Sciatic nerve (tissue), 2 donors: ENCODE data around the gene NABP2. TPM values are rescaled to one million over a fixed set of nuclear protein-coding genes. Genes with fewer than 3 reads are reported as not detected.

Experiments used
- ATAC-seq: fragments of 200-7000 bp; cut with Tn5 transposase; one replicate; pipeline ENCODE4 v1.9.1; 2020; ENCODE audit warnings: mild to moderate bottlenecking, moderate library complexity
- DNase-seq: peaks from one replicate; pipeline ENCODE4 v3.0.0-alpha.2; 2020; ENCODE audit warnings: low spot score
- intact Hi-C: fragments of 100-400 bp; cut with DNase I; formaldehyde crosslinking; loops from one replicate; pipeline ENCODE4 v1.14.2; 2022
- total RNA-seq: library from RNA; stranded (reverse); fragmentation: NEBNext Ultra II Directional; extraction: Animal tissue kit (Norgen Biotek cat#: 25700); gene quantifications from one replicate; pipeline ENCODE4 v1.2.1, GENCODE V29; 2021
- donor health status: DM: no; HTN: no; CAD: no.
- donor health status: DM: no; HTN: no; CAD: no.

Gene NABP2
- total RNA-seq, 1 donor from 2014 or later, result 18.5 TPM

DNA sequence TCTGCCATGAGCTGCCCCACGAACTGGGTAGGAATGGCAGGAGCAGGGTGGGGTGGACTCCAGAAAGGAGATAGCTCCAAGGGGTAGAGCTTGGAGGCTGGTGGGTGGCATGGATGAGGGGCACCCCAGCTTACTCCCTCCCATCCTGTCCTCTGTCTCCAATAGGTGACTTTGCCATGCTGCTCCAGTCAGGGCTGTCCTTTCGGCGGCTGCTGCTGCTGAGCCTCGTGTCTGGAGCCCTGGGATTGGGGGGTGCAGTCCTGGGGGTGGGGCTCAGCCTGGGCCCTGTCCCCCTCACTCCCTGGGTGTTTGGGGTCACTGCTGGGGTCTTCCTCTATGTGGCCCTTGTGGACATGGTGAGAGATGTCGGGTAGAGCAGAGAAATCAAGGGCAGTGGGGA is 12.8 kb downstream of the NABP2 start:
- ATAC-seq (peak; percentile 40), DNase-seq (no peak)
- intact Hi-C loops, result no loop called here

DNA sequence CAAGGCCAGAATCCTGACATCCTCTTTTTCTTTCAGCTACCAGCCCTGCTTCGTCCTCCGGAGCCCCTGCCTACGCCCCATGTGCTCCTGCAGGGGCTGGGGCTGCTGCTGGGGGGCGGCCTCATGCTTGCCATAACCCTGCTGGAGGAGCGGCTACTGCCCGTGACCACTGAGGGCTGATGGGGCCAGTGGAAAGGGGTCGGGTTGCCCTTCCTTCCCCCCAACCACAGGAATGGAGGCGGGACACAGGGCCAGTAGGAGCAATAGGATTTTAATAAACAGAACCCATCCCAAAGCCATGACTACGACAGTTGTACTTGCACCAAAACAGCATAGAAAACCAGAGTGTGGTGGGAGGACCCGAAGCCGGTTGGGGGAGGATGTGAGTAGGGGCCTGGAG is 13.4 kb downstream of the NABP2 start:
- peak; percentile 32 for ATAC-seq
- DNase-seq, result no peak
- intact Hi-C loops, result no loop called here

DNA sequence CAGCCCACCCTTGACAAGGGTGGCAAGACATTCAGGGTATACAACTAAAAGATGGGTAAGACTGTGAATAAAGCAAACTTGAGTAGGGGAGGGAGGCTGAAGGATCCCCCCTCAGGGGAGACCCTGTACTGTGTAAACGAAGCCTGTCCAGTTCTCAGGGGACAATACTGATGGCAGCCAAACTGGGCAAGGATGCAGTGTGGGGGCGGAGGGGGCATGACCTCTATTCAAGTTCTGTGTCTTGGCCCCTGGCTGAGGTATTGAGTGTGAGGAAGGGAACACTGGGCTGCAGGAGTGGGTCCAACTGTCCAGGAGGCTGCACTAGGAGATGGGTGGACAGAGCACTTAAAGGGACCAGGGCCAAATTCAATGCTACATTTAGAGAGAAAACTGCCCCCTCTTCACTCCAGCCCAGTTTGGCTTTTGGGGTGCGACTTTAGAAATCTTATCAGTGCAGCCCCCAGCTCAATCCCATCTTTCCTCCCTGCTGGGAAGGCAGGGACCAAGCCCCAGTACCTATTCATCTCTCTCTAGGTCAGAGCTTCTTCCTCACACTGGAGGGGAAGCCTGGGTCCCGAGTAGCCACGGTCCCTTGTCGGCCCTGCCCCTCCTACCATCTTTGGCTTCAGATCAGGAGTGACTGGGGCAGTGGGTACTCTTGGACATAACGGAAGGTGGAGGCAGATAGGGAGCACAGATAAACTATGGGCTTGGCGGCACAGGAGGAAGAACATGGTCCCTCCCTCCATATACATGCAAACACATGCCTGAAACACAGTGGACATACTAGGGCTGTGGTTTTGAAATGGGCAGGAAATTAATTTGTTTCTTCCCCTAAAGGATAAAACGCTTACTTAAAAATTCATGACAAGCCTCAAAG is 17.5 kb downstream of the NABP2 start:
- DNase-seq (no peak), ATAC-seq (no peak)
- intact Hi-C loops, result no loop called here

DNA sequence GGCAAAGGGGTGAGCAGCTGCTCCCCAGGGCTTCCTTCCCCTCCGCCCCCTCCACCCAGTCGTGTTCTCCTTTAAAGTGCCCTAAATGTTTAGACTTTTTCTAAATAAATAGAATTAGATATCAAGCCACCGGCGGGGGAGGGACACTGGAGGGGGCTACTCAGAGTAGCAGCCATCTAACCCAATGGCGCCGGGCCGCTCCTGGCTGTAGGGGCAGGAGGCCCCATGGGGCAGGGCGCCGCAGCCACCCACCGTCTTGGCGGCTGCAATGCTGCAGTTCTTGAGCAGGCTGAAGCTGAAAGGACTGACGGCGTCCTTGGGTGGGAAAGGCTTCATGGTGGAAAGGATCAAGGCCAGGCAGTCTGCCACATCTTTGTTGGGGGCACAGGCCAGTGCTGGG is 18.8 kb downstream of the NABP2 start:
- intact Hi-C loops, result no loop called here
- DNase-seq, result no peak
- ATAC-seq, result no peak

DNA sequence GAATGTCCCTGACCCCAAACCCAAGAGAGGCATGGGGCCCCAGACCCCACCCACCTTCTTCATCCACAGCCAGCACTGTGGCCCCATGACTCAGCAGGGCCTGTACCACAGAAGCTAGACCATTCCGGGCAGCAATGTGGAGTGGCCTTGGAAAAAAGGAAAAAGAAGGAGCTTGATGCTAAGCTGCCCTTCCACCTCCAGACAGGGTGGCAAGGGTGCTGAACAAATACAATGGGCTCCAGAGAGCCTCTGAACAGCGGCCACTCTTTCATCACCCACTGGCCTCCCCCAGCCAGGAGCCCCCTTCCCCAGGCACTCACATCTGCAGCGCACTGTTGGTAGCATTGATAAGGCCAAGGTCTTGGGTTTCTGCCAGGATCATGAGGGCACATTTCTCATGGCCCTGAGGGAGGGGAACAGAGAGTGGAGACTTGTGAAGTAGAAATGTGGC is 19.6 kb downstream of the NABP2 start:
- ATAC-seq (no peak), DNase-seq (no peak)
- intact Hi-C loops, result no loop called here

DNA sequence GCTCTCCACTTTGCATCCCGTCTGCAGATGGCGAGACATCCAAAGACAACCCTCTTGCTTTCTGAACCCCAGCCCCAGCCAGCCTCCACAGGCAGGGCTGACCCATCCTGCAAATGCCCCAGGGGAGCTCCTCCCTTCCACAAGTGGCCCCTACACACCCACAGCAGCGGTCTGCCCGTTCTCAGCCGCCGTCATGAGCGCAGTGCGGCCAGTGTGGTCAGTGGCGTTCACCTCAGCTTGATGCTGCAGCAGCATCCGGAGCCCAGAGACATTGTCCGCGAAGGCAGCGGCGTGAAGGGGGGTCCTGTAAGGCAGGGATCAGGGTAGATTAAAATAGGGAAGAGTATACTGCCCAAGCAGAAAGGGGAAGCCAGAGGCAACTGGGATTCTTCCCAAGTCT is 20.4 kb downstream of the NABP2 start:
- no peak for ATAC-seq
- DNase-seq, result no peak
- intact Hi-C loops, result no loop called here

DNA sequence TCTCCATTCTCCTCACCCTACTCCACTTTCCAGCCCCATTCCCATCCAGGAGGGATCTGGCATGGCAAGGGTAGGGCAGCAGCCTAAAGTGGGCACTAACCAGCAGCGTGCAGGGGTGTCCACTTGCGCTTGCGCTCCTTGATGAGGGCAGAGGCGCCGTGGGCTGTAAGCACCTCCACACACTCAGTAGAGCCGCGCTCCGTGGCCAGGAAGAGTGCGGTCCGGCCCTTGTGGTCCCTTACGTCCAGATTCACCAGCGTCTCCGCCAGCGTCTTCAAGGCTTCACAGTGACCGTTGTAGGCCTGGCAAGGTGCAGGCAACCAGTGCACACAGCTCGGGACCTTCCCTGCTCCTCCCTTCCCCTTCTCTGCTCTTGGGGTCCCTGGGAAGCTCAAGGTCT is 23.8 kb downstream of the NABP2 start:
- intact Hi-C loops, result no loop called here
- ATAC-seq, result no peak
- DNase-seq, result no peak

DNA sequence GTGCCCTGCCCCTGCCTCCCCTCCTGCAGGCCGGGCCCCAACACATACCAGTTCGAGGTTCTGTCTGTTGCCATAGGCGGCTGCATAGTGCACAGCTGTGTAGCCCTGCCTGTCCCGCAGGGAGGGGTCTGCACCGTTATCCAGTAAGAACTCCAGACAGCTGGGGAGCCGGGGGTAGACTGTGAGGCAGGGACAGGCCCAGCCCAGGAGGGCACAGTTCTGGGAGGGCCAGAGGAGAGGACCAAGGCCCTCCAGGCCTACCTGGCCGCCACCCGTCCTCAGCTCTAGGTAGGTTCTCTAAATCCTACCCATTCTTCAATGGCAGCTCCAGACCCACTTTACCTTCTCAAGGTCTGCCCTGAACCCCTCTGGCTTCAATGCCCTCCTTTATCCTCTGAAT is 24.6 kb downstream of the NABP2 start:
- intact Hi-C loops, result no loop called here

DNA sequence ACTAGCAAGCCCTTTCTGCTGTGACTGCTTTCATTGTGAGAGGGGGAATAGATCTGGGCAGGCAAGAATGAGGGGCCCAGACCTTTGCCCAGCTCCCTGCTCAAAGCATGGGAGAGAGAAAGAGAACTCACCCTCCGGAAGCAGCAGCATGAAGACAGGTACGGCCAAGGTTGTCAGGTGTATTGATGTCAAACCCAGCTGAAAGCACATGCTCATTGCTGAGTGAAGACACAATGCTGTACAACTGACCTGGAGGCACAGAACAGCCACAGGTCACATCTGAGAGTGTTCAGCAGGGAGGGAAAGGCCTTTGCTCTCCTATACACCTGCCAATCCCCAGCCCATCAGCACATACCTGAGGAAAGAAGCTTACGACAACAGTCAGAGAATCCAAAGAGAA is 28.5 kb downstream of the NABP2 start:
- DNase-seq (no peak), ATAC-seq (no peak)
- intact Hi-C loops, result no loop called here

More for the DNA sequence above, 24.6 kb downstream of the NABP2 start:
- ATAC-seq (no peak), DNase-seq (no peak)

DNA sequence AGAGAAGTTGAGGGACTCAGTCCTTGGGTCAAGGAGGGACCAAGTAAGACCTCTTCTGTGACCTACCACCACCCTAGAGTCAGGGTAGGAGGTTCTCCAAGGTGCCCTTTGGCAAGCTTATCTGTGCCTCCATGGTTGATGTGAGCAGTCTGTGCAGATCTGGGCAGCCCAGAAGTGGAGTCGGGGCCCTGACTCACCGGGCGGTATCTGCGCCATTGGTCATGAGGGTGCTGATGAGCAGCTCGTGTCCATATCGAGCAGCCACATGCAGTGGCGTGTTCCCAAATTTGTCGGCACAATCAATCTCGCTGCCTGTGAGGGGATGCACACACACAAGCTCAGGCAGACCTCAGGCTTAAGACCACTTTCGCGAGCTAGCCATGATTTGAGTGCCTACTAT is 28.9 kb downstream of the NABP2 start:
- ATAC-seq (no peak), DNase-seq (no peak)
- intact Hi-C loops, result no loop called here

DNA sequence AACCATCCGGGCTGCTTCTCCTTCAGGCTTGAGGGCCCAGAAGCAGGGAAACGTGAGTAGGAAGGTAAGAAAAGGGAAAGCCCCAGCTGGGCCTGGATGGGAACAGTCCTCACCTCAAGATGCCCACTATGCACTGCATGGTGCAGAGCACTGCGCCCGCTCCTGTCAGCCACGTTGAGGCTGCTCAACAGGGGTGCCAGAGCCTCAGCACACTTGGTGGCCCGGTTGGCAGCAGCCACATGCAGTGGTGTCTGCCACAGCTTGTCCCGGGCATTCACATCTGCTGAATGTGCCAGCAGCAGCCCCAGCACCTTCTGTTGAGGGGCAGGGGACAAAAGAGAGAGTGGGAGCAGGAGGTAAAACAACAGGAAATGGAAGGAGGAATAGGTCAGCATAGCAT is 31.5 kb downstream of the NABP2 start:
- ATAC-seq, result no peak
- intact Hi-C loops, result no loop called here

DNA sequence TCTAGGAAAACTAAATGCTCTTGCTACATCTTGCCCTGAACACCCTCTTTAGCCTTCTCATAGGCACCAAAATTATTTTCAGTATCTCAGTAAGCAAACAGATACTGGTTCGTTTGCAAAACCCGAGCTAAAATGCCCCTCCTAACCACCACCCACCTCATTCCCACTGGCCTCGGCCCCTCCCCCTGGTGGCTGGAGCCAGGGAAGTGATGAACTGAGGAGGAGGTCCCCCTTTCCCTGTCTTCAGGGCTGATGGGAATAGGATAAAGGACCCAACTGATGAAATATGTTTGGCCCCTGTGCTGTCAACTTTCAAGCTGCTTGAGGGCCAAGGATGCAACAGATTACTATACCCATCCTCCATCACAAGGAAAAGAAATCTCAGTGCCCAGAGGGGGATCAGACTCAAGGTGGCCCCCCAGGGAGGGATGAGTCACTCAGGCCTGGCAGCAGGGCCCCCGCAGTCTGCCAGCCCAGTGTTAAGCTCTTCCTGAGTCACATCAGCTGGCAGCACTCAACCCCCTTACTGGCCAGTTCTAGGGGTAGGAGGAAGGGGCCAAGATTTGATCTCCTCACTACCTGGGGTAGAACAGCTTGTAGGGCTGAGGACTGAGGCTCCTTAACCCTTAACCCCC is 32.3 kb downstream of the NABP2 start:
- intact Hi-C loops, result no loop called here
- ATAC-seq (no peak), DNase-seq (no peak)

More for the DNA sequence above, 31.5 kb downstream of the NABP2 start:
- DNase-seq, result no peak

DNA sequence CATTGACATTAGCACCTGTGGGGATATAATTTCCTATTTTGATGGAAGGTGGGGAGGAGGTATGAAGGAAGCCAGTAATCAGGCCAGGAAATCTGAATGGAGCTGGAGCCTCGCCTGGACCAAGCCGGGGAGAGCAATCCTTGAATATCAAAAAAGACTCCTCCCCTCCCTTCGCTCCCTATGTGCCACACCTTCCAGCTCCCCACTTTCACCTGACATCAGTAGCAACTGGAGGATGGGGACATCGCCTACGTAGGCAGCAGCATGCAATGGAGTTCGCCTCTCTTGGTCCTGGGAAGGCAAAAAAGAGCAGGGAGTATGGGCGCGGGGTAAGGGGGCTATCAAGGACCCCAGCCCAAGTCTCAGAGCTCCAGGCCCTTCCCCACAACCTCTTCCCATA is 32.9 kb downstream of the NABP2 start:
- intact Hi-C loops, result no loop called here
- DNase-seq (no peak), ATAC-seq (no peak)

DNA sequence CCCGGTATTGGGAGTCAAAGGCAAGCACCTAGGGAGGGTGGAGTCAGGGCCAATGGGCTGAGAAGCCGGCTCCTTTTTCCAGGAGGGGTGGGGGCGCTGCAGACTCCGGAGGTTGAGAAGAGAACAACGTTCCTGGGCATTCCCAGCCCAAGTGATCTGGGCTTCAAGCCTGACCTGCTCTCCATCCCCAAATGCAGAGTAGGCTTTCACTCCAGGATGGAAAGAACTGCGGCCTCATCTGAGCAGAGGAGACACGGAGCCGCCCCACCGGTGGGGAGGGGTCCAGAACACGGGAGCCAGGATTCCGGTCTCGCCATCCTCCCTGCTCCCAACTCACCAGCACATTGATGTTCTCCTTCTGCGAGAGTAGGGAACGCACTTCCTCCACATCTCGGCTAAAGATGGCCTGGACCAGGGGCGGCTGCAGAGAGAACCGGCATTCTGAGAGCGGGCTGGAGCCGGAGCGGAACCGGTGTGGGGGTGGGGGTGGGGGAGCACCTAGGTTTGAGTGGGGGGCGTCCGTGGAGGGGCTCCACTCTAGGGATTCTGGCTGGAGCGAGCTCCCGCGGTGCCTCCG is 33.4 kb downstream of the NABP2 start:
- intact Hi-C loops, result no loop called here
- no peak for ATAC-seq
- no peak for DNase-seq

DNA sequence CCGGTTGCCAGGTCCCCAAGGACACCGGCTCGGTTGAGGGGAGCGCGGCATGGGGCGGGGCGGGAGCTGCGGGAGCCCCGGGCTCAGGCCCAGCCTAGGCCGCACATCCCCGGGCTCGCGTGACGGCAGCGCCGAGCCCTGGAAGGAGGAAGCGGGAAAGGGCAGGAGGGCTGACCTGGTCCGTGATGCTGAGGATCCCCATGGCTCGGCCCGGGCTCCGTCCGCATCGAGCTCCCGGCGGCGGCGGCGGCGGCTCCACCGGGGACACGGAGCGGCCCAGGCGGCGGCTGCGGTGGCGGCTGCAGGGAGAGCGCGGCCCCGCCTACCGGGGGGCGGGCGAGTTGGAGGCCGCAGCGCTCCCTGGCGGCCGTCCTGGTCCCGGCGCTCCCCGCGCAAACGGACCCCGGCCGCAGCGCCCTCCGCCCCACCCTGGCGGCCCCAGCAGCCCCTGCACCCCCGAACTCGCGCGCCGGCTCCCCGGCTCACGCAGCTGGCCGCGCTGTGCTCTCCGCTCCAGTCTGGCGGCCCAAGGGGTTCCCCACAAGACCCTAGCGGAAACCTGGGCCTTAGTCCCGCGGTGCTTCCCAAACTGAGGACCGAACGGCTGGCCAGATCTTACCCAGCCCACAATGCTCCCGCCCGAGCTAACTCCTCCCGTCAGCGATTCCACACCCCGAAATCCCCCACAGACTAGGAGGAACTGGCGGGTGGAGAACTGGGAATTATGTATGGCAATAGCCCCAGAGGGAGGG is 34.1 kb downstream of the NABP2 start, which contains the start of gene ANKRD52:
Gene ANKRD52, minus strand, starts transcription at position 317 of the 752 bp plus-strand sequence. Its CDS starts 115 bp downstream, at position 202.
- DNase-seq (peak; percentile 86), ATAC-seq (peak; percentile 87)
- intact Hi-C loops, result no loop called here

DNA sequence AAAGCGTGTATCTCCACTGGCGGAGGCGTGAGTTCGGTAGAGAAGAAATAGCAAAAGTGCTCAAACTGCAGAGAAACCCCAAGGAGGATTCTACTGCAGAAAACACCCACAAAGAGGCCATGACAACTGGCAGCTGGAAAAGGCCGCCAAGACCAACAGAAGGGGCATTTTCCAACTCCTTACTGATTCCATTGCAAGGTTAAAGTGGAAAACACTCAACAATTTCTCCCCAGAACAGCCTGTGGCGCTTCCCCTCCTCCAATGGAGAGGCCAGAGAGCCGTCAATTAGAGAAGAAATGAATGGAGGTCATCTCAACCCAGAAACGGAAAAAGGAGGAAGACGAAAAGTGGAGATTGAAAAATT is 34.7 kb downstream of the NABP2 start:
- DNase-seq, result no peak
- intact Hi-C loops, result no loop called here
- ATAC-seq, result no peak

DNA sequence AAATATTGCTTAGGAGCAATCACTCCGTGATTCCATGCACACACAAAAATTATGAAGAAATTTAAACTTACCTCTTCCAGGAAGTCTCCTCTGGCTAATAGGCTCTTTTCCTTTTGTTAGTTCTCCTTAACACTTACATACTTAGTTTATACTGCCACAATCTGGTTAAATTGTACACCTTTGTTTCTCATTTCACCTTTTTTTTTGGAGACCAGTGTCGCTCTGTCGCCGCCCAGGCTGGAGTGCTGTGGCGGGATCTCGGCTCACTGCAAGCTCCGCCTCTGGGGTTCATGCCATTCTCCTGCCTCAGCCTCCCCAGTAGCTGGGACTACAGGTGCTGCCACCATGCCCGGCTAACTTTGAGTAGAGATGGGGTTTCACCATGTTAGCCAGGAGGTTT is 36.2 kb downstream of the NABP2 start:
- DNase-seq, result no peak
- ATAC-seq, result no peak
- intact Hi-C loops, result no loop called here

DNA sequence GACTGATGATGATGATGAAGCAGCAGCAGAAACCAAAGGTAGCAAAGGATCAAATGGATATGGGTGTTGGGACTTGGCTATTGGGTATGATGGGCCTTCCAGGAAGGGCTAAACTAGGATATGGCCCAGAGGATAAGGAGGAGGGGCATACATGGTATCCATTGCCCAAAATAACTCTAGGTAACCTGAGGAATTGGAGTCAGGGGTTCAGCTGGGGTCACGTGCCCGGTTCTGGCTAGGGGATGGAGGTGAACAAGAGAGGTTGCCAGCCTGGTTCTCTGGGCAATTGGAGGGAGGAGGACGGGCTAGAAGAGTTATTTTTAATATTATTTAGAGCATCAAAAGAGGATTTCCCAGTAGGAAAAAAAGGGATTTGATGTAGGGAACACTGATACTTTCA is 36.8 kb downstream of the NABP2 start:
- no peak for DNase-seq
- intact Hi-C loops, result no loop called here

DNA sequence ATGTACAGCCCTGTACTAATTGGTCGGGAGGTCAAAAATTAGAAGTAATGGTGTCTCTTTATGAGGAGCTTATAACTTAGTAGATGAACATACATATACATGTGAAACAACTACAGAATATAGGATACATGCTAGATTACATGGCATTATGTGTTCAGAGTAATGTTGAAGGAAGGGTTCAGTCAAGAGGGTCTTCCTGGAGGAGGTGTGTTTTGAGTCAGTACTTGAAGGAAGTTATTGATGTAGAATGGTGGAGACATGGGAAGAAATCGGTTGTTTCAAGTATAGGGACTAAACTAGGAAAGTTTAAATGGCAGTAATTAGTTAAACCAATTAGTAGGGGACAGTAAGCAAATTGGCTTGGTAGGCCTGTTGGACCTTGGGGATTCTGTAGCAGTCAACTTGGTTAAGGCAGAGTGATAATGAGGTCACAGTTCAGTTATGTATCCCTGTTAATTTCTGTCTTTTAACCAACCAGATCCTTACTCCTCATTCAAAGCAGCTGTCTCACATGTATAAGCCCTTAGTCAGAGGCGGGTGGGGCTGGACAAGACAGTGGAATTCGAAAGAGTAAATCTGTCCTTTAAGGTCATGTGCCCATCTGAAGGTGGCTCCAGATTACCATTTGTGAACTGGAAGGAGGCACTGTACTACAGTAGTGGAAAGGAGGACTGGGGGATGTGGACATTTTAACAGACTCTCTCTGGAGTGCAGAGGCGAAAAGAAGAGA is 37.5 kb downstream of the NABP2 start:
- intact Hi-C loops, result no loop called here
- no peak for ATAC-seq
- no peak for DNase-seq

More for the DNA sequence above, 36.8 kb downstream of the NABP2 start:
- ATAC-seq, result no peak
